Measurements from ENCODE around the gene SCGB1C2. TPM values are rescaled to one million over a fixed set of nuclear protein-coding genes. Genes with fewer than 3 reads are reported as not detected.
"Not testable (repeated sequence)": the region's sequence is repeated elsewhere in the genome, so short reads cannot be mapped to it uniquely, and the experiment has no call there.

Gene SCGB1C2
- total RNA-seq (2022) (not detected in 2 replicates), Bru-seq, nascent RNA (not detected), BruChase-seq, experiment 1, labeled RNA remaining after a 6-hour chase (not detected), BruChase-seq, experiment 2, labeled RNA remaining after a 2-hour chase (not detected)
- long read RNA-seq, result 0 reads

GRCh38 chr17:137166-137807, at the start of gene SCGB1C2:
Gene SCGB1C2, plus strand, starts transcription at chr17:137569. Its CDS starts 22 bp downstream, at chr17:137591.
- H3K36me3 Mint-ChIP-seq (ENCODE audit: insufficient read depth, unreplicated experiment); BruUV-seq (replicated peaks); H3K4me1 Mint-ChIP-seq (ENCODE audit: low read depth, unreplicated experiment); H3K27ac Mint-ChIP-seq (ENCODE audit: unreplicated experiment); H3K4me3 Mint-ChIP-seq (ENCODE audit: low read depth, unreplicated experiment); DNase-seq; H3K9me3 Mint-ChIP-seq (ENCODE audit: low read depth, unreplicated experiment); CTCF ChIA-PET; intact Hi-C loops (cut with micrococcal nuclease; ENCODE audit: unreplicated experiment): not testable (repeated sequence)
- peaks cover 13% of the 10 kb centered on the region for H3K27me3 Mint-ChIP-seq (ENCODE audit: unreplicated experiment)

- BruUV-seq (replicated peaks); H3K4me1 Mint-ChIP-seq (ENCODE audit: low read depth, unreplicated experiment); H3K4me3 Mint-ChIP-seq (ENCODE audit: low read depth, unreplicated experiment); H3K27me3 Mint-ChIP-seq (ENCODE audit: unreplicated experiment); H3K9me3 Mint-ChIP-seq (ENCODE audit: low read depth, unreplicated experiment); DNase-seq; H3K36me3 Mint-ChIP-seq (ENCODE audit: insufficient read depth, unreplicated experiment); CTCF ChIA-PET; H3K27ac Mint-ChIP-seq (ENCODE audit: unreplicated experiment); intact Hi-C loops (cut with micrococcal nuclease; ENCODE audit: unreplicated experiment): not testable (repeated sequence)
These were observed 24.3 kb upstream of the SCGB1C2 start for GRCh38 chr17:113111-113510.

GRCh38 chr17:118339-118917, 18.9 kb upstream of the SCGB1C2 start:
- H3K27me3 Mint-ChIP-seq (ENCODE audit: unreplicated experiment); H3K9me3 Mint-ChIP-seq (ENCODE audit: low read depth, unreplicated experiment); CTCF ChIA-PET; BruUV-seq (replicated peaks); H3K4me3 Mint-ChIP-seq (ENCODE audit: low read depth, unreplicated experiment); H3K27ac Mint-ChIP-seq (ENCODE audit: unreplicated experiment); H3K36me3 Mint-ChIP-seq (ENCODE audit: insufficient read depth, unreplicated experiment); DNase-seq; H3K4me1 Mint-ChIP-seq (ENCODE audit: low read depth, unreplicated experiment); intact Hi-C loops (cut with micrococcal nuclease; ENCODE audit: unreplicated experiment): not testable (repeated sequence)

GRCh38 chr17:133932-134331, 3.4 kb upstream of the SCGB1C2 start:
- H3K36me3 Mint-ChIP-seq (ENCODE audit: insufficient read depth, unreplicated experiment); H3K9me3 Mint-ChIP-seq (ENCODE audit: low read depth, unreplicated experiment); H3K4me3 Mint-ChIP-seq (ENCODE audit: low read depth, unreplicated experiment); intact Hi-C loops (cut with micrococcal nuclease; ENCODE audit: unreplicated experiment); BruUV-seq (replicated peaks); CTCF ChIA-PET; H3K27ac Mint-ChIP-seq (ENCODE audit: unreplicated experiment); H3K4me1 Mint-ChIP-seq (ENCODE audit: low read depth, unreplicated experiment); DNase-seq; H3K27me3 Mint-ChIP-seq (ENCODE audit: unreplicated experiment): not testable (repeated sequence)

- H3K27ac Mint-ChIP-seq (ENCODE audit: unreplicated experiment); H3K4me3 Mint-ChIP-seq (ENCODE audit: low read depth, unreplicated experiment); BruUV-seq (replicated peaks); H3K27me3 Mint-ChIP-seq (ENCODE audit: unreplicated experiment); H3K9me3 Mint-ChIP-seq (ENCODE audit: low read depth, unreplicated experiment); H3K36me3 Mint-ChIP-seq (ENCODE audit: insufficient read depth, unreplicated experiment); intact Hi-C loops (cut with micrococcal nuclease; ENCODE audit: unreplicated experiment); CTCF ChIA-PET; H3K4me1 Mint-ChIP-seq (ENCODE audit: low read depth, unreplicated experiment); DNase-seq: not testable (repeated sequence)
These were observed 3.0 kb upstream of the SCGB1C2 start for GRCh38 chr17:134332-134785.

- CTCF ChIA-PET; H3K4me3 Mint-ChIP-seq (ENCODE audit: low read depth, unreplicated experiment); H3K36me3 Mint-ChIP-seq (ENCODE audit: insufficient read depth, unreplicated experiment): not testable (repeated sequence)
These were observed 2.3 kb upstream of the SCGB1C2 start for GRCh38 chr17:135022-135421.

GRCh38 chr17:135895-136294, 1.5 kb upstream of the SCGB1C2 start:
- DNase-seq; H3K4me1 Mint-ChIP-seq (ENCODE audit: low read depth, unreplicated experiment); CTCF ChIA-PET; H3K9me3 Mint-ChIP-seq (ENCODE audit: low read depth, unreplicated experiment); H3K27ac Mint-ChIP-seq (ENCODE audit: unreplicated experiment); H3K4me3 Mint-ChIP-seq (ENCODE audit: low read depth, unreplicated experiment); BruUV-seq (replicated peaks); intact Hi-C loops (cut with micrococcal nuclease; ENCODE audit: unreplicated experiment); H3K36me3 Mint-ChIP-seq (ENCODE audit: insufficient read depth, unreplicated experiment): not testable (repeated sequence)
- H3K27me3 Mint-ChIP-seq (ENCODE audit: unreplicated experiment), result peaks cover 13% of the 10 kb centered on the region

More at GRCh38 chr17:135022-135421, 2.3 kb upstream of the SCGB1C2 start:
- H3K27me3 Mint-ChIP-seq (ENCODE audit: unreplicated experiment), result peaks cover 13% of the 10 kb centered on the region
- H3K4me1 Mint-ChIP-seq (ENCODE audit: low read depth, unreplicated experiment); BruUV-seq (replicated peaks); DNase-seq; H3K9me3 Mint-ChIP-seq (ENCODE audit: low read depth, unreplicated experiment); intact Hi-C loops (cut with micrococcal nuclease; ENCODE audit: unreplicated experiment); H3K27ac Mint-ChIP-seq (ENCODE audit: unreplicated experiment): not testable (repeated sequence)

Measured in Calu3 (cell line).